HCT116 (cell line): Measurements from ENCODE around the gene ZNF317.

Experiments
- JUND ChIP-seq: IDR thresholded peaks from 2 replicates; pipeline ENCODE4 v1.6.1; 2012
- POLR2A ChIP-seq: IDR thresholded peaks from 2 replicates; pipeline ENCODE4 v1.7.0; 2011; ENCODE audit warnings: borderline replicate concordance; ENCODE audit not compliant: insufficient read depth, insufficient read length; ENCODE audit errors: extremely low read depth
- ZNF274 ChIP-seq: fragments of 200-500 bp; sonication (Bioruptor generic); IDR thresholded peaks from 2 replicates; pipeline ENCODE4 v1.6.1; 2014; ENCODE audit warnings: mild to moderate bottlenecking, low read depth, low read length, inconsistent platforms

DNA sequence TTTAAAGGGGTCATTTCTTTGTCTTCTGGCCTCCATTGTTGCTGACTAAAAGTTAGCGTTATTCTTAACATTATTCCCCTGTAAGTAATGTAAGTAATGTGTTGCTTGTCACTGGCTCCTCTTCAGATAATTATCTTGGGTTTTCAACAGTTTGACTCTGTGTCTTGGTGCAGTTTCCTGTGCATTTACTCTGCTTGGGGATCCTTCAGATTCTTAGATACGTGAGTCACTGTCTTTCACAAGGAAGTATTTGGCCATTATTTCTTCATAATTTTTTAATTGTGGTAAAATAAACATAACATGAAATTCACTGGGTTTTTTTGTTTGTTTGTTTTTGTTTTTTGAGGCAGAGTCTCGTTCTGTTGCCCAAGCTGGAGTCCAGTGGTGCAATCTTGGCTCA lies 25.1 kb downstream of the ZNF317 start:
- TF ChIP-seq JUND: no peak
- TF ChIP-seq POLR2A: no peak
- no peak for TF ChIP-seq ZNF274
